HG02610 (cell line): ENCODE results near the gene PIK3CB.
A peak's percentile ranks its signal among the peaks of the same experiment; 100 is the strongest.
"Not testable (repeated sequence)": the region's sequence is repeated elsewhere in the genome, so short reads cannot be mapped to it uniquely, and the experiment has no call there.

Experiments used
- ATAC-seq: cut with Tn5 transposase; IDR thresholded peaks from one replicate; pipeline ENCODE4 v1.9.1; 2021; ENCODE audit warnings: mild to moderate bottlenecking, moderate library complexity; ENCODE audit not compliant: unreplicated experiment

Gene PIK3CB

DNA sequence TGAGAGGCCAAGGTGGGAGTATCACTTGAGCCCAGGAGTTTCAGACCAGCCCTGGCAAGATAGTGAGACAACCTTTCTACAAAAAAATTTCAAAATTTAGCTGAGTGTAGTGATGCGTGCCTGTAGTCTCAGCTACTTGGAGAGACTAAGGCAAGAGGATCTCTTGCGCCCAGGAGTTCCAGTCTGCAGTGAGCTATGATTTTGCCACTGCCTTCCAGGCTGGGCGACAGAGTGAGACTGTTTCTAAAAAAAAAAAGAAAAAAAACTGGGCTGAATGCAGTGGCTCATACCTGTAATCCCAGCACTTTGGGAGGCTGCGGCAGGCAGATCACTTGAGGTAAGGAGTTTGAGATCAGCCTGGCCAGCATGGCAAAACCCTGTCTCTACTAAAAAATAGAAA lies 14.0 kb upstream of the PIK3CB start:
- ATAC-seq: no peak

DNA sequence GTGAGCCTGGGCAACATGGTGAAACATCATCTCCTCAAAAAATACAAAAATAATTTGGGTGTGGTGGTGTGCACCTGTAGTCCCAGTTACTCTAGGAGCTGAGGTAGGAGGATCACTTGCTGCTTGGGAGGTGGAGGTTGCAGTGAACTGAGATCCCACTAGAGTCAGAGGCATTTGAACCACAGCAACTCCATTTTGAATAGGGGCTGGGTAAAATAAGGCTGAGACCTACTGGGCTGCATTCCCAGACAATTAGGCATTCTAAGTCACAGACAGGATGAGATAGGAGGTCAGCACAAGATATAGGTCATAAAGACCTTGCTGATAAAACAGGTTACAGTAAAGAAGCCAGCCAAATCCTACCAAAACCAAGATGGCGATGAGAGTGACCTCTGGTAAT lies 12.1 kb upstream of the PIK3CB start:
- ATAC-seq: not testable (repeated sequence)

DNA sequence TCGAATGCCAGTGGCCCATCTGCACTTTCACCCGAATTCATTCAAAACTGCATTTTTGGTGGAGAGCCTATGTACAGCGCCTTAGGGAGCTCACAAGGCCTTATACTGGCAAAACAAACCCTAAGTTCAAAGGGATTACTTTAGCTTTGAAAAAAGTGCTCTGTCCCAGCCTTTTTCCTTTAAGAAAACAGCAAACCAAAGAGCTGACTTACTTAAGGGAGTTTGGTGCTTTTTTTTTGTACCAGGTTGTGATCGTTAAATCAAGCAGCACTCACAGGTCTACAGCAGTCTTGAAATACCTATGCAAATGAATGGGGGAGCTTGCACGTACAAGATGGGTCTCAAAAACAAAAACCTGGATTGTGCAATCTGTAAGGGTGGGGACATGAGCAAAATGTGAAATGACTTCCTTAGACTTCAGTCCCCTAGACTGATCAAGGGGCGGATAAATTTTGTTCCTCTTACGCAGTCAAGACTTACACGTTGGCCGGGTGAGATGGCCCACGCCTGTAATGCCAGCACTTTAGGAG lies 11.6 kb upstream of the PIK3CB start:
- no peak for ATAC-seq

DNA sequence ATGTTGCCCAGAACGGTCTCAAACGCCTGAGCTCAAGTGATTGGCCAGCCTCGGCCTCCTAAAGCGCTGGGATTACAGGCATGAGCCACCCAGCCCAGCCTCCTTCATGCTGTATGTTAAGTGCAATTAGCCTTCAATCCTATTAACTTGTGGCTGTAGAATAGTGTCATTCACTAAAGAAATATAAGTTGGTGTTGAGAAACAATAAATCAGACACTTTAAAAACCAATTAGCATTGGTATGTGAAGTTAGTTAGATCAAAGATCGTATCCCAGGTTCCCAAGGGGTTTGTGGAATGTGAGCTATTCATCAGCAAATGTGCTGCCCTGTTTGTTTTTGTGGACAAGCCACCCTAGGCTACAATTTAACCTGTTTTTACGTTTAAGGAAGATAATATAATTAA lies 11.0 kb upstream of the PIK3CB start:
- no peak for ATAC-seq

DNA sequence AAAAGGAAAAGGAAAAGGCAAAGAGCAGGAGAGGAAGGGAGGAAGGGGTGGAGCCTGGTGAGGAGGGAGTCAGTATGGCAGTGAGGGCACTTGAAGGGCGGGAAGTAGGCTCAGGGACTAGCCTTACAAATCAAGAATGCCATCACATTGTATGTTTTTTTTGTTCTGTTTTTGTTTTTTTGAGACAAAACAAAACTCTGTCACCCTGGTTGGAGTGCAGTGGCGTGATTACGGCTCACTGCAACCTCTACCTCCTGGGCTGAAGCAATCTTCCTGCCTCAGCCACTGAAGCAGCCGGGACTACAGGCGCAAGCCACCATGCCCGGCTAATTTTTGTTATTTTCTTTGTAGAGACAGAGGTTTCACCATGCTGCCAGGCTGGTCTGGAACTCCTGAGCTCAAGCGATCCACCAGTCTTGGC lies 10.5 kb upstream of the PIK3CB start:
- no peak for ATAC-seq

DNA sequence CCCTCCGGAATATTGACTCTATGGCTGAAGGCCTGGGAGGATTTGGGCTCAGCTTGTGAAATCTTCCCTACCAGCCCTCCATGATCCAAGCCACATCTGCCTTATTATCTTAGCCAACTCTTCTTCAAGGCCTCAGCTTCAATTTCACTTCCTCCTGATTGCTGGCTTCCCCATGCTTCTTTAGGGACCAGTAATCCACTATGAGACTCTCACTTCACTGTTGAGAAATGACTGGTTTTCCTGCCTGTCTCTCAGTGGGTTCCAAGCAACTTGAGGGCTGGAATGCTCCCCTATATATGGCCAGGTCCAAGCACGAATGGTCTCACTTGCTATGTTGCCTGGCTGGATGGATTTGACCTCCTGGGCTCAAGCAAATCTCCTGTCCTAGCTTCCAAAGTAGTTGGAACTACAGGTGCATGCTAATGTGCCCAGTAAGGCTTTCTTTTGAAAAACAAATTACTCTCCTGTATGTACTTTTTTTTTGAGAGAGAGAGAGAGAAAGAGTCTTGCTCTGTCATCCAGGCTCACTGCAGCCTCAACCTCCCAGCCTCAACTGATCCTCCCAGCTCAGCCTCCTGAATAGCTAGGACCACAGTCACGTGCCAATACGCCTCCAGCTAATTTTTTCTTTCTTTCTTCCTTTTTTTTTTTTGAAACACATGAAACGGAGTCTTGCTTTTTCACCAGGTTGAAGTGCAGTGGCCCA lies 7.9 kb upstream of the PIK3CB start:
- peak; percentile 80 for ATAC-seq

DNA sequence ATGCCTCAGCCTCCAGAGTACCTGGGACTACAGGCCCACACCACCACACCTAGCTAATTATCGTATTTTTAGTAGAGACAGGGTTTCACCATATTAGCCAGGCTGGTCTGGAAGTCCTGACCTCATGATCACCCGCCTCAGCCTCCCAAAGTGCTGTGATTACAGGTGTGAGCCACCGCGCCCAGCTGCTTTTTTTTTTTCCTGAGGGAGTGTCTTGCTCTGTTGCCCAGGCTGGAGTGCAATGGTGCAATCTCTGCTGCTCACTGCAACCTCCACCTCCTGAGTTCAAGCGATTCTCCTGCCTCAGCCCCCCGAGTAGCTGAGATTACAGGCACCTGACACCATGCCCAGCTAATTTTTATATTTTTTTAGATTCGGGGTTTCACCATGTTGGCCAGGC lies 3.7 kb upstream of the PIK3CB start:
- ATAC-seq: not testable (repeated sequence)

DNA sequence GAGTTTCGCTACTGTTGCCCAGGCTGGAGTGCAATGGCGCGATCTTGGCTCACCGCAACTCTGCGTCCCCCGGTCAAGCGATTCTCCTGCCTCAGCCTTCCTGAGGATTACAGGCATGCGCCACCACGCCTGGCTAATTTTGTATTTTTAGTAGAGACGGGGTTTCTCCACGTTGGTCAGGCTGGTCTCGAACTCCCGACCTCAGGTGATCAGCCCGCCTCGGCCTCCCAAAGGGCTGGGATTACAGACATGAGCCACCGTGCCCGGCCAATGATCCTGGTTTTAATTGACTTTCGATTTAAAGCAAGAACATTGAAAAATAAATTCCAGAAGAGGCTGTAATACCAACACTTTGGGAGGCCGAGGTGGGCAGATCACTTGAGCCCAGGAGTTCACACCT lies 1.1 kb upstream of the PIK3CB start:
- not testable (repeated sequence) for ATAC-seq

DNA sequence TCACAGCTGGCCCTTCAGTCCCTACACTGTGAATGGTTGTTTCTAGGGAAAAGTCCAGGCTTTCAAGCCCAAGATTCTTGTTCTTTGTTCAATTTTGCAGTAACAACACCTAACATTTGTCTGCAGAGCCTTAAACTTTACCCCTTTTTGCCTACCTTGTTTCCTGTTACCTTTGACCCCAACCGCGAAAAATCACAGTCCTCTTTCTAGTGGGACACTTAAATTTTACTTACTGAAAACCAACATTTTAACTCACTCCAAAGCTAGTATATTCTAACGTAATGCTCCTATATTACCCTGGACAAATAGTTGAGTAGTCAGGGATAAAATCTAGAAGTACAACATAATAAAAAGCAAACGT lies 649 bp upstream of the PIK3CB start:
- ATAC-seq: no peak

DNA sequence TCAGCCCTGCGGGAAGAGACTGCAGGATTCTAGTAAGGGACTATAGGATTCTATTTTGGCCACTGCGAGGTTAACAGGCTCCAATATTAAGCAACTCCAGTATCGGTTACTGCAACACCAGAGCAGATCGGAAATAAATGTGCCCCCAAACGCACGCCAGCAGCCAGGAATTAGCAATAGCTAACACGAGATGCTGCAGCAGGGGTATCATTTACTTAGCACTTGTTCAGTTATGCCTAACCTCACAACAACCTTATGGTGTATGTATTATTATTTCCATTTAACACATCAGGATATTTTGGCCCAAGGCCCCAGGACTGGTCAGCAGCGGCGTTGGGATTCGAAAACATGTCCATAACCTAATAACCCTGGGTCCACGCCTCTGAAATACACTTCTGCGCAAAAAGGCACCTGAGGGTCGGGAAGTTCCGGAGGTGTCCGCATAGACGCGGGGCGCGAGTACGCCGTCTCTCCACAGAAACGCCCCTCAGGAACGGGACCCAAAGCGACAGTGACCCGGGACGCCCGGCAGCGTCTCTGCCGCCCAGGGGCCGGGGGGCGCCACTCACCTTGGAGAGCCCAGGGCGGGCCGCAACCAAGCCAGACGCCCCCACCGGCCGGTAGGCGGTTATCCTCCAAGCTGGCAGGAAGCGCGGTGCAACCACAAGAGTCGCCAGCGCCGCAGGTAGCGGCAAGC lies 681 bp downstream of the PIK3CB start:
- peak; percentile 41 for ATAC-seq

DNA sequence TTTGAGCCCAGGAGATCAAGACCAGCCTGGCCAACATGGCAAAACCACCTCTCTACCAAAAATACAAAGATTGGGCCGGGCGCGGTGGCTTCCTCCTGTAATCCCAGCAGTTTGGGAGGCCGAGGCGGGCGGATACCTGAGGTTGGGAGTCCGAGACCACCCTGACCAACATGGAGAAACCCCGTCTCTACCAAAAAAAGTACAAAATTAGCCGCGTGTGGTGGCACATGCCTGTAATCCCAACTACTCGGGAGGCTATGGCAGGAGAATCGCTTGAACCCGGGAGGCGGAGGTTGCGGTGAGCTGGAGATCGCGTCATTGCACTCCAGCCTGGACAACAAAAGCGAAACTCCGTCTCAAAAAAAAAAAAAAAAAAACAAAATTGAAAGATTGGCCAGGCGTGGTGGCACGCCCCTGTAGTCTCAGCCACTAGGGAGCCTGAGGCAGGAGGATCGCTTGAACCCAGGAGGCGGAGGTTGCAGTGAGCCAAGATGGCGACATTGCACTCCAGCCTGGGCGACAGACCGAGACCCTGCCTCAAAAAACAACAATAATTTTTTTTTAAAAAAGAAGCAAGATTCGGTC lies 2.2 kb downstream of the PIK3CB start:
- ATAC-seq: not testable (repeated sequence)

DNA sequence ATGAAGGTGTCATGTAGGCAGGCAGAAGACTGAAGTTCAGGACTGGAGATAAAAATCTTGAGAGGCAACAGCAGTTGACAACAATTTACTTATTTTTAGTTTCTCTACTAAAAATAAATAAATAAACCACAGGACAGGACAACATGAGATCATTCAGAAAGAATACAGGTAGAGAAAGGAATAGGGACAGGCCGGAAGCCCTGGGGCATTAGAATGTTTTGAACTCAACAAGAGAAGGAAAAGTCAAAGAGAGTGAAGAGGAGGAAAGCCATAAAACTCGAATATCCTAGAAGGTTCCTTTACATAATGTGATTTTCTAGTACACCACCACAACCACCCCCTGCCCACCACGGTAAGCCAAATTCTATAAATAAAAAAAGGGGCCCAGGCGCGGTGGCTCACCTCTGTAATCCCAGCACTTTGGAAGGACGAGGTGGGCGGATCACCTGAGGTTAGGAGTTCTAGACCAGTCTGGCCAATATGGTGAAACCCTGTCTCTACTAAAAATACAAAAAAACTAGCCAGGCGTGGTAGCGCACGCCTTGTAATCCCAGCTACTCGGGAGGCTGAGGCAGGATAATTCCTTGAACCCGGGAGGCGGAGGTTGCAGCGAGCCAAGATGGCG lies 4.7 kb downstream of the PIK3CB start:
- ATAC-seq: no peak

DNA sequence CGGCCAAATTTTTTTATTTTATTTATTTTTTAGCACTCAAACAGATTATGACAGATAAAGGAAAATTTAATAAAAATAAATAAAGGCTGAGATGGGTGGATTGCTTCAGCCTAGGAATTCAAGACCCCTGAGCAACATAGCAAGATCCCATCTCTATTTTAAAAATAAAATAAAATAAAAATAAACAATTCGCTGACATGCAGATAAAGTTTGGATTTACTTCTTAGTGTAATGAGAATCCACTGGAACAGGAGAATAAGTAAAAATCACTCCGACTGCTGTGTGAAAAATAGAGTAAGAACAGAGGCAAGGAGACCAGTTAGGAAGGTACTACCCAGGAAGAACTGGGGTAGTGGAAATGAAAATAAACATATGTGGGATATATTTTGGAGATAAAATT lies 5.6 kb downstream of the PIK3CB start:
- no peak for ATAC-seq

DNA sequence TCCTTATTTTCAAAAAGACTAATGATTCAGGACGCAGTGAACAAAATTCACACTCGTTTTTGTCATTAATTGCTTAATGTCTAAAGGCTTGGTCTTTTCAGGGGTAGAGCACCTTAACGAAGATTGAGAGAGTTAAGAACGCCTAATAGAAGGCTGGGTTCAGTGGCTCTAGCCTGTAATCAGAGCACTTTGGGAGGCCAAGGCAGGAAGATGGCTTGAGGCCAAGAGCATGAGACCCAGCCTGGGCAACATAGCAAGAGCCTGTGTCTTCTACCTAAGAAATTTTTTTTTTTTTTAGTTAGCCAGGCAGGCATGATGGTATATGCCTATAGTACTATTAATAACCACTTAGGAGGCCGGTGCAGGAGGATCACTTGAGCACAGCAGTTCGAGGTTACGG lies 7.5 kb downstream of the PIK3CB start:
- ATAC-seq: no peak

DNA sequence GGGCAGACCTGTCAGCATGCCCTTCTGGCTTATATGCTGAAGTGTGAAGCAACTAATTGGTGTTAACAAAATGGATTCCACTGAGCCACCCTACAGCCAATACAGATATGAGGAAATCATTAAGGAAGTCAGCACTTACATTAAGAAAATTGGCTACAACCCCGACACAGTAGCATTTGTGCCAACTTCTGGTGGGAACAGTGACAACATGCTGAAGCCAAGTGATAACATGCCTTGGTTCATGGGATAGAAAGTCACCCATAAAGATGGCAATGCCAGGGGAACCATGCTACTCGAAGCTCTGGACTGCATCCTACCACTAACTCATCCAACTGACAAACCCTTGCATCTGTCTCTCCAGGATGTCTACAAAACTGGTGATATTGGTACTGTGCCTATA lies 9.4 kb downstream of the PIK3CB start:
- no peak for ATAC-seq

DNA sequence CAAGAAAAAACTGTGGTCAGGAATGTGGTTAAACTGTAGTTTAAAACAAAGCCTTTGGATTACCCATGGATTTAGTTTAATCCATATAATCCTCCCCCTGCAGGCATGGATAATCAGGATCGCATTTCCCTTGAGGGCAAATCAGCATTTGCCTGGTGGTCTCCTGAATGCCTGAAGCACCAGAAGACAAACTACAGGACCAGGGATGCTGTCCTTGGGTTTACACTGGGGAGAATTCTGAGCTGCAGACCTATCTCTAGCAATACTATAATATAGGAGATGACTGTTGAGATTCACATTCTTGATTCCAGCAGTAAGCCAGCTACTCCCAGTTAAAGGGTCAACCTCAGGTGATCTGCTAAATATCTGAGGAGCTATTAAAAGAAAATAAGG lies 10.6 kb downstream of the PIK3CB start:
- ATAC-seq: no peak

DNA sequence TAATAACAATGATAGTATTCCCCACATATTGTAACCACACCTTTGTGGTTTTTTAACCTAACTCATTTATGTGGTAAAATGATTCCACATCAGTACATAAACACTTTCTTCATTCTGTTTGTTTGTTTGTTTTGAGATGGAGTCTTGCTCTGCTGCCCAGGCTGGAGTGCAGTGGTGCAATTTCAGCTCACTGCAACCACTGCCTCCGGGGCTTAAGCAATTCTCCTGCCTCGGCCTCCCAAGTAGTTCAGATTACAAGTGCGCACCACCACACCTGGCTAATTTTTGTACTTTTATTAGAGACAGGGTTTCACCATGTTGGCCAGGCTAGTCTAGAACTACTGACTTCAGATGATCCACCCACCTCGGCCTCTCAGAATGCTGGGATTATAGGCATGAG lies 14.3 kb downstream of the PIK3CB start:
- ATAC-seq: not testable (repeated sequence)

DNA sequence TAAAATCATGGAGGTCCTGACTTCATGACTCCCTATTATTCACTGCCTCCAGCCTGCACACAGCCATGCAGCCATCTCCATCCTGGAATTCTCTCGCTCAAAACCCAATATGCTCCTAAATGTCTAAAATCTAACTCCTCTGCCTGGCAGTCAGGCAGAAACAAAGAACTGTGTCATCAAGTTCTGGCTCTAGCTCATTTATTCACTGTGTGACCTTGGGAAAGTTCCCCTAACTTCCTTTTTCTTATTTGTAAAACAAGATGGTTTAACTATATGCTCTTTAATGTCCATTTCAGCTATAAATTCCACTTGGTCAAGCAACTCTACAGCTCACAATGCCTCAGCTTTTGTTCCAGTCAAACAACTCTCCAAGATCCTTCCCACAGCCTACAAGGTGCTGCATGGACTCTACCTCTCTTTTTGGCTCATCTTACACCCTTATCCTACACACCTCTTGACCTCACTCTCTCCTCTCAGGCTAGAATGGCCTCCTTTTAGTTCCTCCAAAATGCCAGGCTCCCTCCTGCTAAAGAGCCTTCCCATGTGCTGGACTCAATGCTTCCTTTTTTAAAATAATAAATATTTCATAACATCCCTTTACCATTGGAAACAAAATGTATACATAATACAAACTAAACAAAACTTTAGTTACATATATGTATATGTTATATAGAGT lies 16.4 kb downstream of the PIK3CB start:
- ATAC-seq: no peak

DNA sequence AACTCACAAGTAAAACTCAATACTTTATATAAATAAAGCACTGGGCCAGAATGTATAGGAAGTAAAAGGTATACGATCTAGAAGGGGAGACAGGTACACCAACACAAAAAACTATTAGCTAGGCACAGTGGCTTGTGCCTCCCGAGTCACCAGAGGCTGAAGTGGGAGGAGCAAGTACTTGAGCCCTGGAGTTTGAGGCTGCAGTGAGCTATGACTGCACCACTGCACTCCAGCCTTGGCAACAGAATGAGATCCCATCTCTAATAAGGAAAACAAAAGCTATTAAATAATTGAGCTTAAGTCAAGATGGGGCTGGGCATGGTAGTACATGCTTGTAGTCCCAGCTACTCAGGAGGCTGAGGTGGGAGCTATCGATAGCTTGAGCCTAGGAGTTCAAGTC lies 17.0 kb downstream of the PIK3CB start:
- ATAC-seq: no peak

DNA sequence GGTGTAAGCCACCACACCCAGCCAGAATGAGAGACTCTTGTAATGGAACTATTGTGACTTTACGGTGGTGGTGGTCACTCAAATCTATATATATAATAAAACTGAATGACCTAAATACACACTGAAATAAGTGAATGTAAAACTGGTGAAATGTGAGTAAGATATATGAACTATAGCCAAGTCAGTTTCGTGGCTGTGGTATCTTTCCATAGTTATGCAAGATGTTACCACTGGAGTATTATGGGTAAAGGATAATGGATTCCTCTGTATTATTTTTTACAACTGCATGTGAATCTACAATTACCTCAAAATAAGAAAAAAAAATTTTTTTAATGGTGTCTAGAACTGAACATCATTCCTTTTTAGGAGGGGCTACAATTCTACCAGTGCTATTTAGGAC lies 21.9 kb downstream of the PIK3CB start:
- no peak for ATAC-seq
